AG09319 (cell line): Measurements from ENCODE around the gene PSTPIP1.

Source experiments
- DNase-seq: peaks from one replicate; pipeline ENCODE4 v3.0.0-alpha.2; 2010; ENCODE audit warnings: low read depth; ENCODE audit errors: extremely low read depth
- TF ChIP-seq, protein P1 (sequence below): IDR thresholded peaks from 2 replicates; pipeline ENCODE4 v1.5.1; 2011; ENCODE audit warnings: low read depth, mild to moderate bottlenecking, inconsistent platforms, low read length, moderate library complexity

The PSTPIP1 gene

DNA sequence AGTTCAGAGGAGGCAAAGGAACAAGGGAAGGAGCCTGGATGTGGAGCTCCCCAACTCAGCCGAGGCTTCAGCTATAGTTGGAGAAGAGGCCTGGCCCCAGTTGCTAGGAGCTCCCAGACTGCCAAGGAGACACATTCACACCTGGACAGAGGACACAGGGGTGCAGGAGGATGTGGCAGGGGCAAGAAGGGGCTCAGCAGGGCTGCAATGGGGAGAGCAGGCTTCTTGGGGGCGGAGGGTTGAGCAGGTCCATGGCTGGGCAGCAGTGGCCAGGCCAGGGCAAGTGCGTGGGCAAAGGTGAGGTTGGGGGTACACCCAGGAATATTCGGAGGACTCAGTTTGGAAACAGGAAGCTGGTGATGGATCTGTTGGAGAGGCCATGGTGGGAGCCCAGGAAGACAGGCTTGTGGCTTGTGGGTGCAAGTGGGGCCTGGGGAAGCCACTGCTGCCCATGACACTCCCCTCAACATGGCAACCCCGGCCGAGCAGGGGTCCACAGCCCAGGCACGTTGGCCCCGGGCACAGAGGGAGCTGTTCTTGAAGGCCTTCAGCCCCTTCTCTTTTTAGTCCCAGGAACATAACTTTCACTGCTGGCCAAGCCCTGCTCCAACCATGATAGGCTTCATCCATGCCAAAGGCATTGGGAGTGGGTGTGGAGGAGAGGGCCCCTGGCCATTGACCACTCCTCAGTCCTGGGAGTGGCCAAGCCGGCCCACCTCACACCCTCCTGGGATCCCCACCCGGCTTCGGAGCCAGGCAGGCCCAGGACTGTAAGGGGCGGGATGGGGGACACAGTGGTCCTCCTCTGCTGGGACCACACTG lies 42.7 kb downstream of the PSTPIP1 start:
- DNase-seq = no peak

DNA sequence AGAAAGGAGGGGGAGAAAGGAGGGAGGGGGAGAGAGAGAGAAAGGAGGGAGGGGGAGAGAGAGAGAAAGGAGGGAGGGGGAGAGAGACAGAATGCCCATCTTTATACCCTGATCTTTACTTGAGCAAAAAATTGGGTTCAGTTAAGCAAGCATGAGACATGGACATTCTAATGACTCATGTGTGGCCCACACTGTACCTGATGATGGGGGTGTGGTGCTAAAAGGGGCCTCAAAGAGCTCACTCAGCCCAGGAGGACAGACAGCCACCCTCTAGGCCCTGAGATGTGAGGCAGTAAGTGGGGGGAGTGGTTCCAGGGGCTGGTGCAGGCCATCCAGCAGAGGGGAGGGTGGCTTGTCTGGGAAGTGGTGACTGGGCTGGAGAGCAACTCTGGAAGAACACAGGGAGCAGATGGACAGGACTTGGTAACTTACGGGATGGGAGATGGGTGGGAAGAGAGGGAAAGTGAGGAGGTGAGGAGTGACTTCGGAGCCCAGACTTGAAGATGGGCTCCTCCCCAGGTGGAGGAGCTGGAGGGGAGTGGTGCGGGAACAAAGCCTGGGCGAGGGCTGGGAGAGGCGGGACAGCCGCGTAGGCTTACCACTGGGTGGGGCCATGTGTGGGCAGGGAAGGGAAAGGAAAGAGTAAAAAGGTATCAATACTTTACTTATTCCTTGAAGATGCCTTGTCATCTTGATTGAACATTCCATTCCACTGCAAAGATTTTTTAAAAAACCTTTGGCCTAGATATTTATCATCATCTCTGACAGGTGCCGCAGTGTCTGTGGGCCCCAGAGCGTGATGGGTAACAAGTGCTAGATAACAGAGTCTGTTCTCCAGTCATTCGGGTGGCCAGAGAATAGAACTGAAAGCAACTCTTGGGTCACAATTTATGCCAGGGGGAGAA lies 43.6 kb downstream of the PSTPIP1 start:
- no peak for DNase-seq
- TF ChIP-seq, protein P1, sequence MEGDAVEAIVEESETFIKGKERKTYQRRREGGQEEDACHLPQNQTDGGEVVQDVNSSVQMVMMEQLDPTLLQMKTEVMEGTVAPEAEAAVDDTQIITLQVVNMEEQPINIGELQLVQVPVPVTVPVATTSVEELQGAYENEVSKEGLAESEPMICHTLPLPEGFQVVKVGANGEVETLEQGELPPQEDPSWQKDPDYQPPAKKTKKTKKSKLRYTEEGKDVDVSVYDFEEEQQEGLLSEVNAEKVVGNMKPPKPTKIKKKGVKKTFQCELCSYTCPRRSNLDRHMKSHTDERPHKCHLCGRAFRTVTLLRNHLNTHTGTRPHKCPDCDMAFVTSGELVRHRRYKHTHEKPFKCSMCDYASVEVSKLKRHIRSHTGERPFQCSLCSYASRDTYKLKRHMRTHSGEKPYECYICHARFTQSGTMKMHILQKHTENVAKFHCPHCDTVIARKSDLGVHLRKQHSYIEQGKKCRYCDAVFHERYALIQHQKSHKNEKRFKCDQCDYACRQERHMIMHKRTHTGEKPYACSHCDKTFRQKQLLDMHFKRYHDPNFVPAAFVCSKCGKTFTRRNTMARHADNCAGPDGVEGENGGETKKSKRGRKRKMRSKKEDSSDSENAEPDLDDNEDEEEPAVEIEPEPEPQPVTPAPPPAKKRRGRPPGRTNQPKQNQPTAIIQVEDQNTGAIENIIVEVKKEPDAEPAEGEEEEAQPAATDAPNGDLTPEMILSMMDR = no peak

More for the DNA sequence above, 42.7 kb downstream of the PSTPIP1 start:
- TF ChIP-seq, protein P1 = no peak

DNA sequence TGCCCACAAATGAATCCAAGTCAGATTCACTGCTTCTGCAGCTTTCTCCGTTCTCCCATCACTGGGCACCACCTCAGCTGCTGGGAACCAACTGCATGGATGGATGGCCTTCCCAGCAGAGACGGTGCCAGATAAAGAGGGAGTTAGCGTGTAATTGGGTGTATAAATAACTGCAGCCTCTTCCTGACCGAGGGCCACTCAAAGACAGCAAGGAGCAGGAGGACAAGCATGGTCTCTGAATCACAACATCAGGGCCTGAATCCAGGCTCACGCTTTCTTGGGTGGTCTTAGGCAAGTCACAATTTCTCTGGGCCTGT lies 44.2 kb downstream of the PSTPIP1 start:
- TF ChIP-seq, protein P1 = no peak

DNA sequence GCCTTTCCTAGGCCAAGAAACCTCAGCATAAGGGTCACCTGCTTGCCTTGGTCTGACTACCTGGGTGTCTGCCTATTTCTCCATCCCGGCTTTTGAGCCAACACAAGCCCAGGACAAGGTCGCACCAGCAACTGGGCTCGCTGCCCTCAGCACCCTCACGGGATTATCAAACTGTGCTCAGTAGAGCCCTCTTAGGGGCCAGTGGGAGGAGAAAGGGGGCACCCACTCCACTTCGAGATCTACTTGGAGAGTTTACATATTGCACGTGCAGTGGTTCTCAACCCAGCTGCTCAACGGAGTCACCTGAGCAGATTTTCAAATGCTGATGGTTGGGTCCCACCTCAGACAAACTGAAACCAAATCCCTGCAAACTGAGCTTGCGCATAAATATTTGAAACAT lies 44.9 kb downstream of the PSTPIP1 start:
- no peak for DNase-seq
- TF ChIP-seq, protein P1 = no peak

More for the DNA sequence above, 44.2 kb downstream of the PSTPIP1 start:
- DNase-seq = no peak

DNA sequence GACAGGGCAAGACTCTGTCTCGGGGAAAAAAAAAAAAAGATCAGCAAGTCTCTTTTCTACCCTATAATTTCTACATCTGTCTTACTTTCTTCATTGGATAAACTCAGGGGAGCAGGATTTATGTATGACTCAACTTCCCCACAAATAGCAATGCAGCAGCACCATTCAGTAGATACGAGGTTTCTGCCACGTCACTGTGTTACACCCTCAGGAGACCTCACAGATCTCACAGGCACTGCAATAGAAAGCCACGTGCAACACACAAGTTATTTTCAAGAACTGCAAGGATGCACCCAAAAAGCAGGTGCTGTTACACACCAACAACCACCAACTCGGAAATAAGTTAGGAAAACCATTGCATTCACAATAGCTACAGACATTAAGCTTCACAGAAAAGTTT lies 45.7 kb downstream of the PSTPIP1 start:
- TF ChIP-seq, protein P1 = no peak
- DNase-seq = no peak

DNA sequence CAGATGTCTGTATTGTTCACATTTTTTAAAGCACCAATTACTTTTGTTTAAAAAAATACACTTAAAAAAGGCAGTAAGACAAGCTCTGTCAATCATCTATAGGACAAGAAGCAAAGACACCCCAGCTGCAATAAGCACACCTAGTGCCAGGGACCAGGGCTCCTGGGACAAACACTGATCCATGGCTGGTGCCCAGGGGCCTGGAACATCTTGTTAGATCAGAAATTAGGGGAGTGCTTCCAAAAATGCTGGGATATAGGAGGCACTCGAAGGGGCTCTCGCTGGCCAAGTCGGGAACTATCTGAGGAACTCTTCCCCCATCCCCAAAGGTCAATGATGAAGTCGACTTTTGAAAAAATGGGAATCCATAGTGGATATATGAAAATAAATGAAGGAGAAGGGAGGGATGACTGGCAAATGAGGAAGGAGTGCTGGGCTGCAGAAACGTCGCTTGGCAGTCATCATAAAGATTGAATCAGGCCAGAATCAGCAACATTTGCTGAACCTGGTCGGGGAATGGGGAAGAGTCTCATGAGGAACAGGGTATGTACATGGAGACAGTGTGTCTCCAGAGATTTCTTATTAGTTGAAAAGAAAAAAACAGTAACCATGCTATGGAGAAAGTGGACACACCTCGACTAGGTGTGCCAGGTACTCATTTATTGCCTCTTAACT lies 47.5 kb downstream of the PSTPIP1 start:
- TF ChIP-seq, protein P1 = no peak

More for the DNA sequence above, 47.5 kb downstream of the PSTPIP1 start:
- DNase-seq = no peak
